ENCODE data around the gene DPM2.
A peak's percentile ranks its signal among the peaks of the same experiment; 100 is the strongest.

DNA sequence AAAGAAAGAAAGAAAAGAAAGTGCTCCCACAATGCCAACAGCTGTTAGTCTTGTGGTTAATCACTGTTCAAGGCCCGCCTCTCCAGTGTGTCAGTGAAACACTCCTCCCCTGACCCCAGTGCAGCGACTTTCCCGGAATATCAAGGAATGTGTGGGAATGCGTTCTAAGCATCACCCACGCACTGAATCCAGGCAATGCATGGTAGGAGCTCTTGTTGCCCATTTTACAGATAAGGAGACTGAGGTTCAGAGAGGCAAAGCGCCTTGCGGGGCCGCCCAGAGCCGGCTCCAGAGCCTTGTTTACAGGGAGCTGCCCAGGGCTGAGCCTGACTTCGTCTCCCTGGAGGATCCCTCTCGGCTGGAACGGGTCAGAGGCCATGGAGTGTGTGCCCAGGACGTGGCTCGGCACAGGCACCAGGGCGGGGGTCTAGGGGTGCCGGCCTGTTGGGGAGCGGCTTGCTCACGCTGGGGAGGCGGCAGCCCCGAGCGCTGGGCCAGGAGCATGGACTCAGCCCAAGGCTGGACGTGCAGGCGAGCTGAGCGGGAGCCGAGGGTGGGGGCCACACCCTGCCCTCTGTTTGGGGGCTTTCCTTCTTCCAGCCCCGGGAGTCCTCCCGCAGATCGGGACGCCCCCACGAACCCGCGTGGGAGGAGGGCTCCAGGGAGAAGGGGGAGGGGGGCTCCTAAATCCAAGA is 39.1 kb downstream of the DPM2 start:
- TF ChIP-seq, protein P1, sequence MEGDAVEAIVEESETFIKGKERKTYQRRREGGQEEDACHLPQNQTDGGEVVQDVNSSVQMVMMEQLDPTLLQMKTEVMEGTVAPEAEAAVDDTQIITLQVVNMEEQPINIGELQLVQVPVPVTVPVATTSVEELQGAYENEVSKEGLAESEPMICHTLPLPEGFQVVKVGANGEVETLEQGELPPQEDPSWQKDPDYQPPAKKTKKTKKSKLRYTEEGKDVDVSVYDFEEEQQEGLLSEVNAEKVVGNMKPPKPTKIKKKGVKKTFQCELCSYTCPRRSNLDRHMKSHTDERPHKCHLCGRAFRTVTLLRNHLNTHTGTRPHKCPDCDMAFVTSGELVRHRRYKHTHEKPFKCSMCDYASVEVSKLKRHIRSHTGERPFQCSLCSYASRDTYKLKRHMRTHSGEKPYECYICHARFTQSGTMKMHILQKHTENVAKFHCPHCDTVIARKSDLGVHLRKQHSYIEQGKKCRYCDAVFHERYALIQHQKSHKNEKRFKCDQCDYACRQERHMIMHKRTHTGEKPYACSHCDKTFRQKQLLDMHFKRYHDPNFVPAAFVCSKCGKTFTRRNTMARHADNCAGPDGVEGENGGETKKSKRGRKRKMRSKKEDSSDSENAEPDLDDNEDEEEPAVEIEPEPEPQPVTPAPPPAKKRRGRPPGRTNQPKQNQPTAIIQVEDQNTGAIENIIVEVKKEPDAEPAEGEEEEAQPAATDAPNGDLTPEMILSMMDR (IDR thresholded peaks at IDR 0.05): no peak
- TF ChIP-seq POLR2A (IDR thresholded peaks at IDR 0.05): no peak
- TF ChIP-seq POLR2AphosphoS5 (IDR thresholded peaks at IDR 0.05): peak; percentile 9 to 74 (median 49)
